Panc1 (cell line): ENCODE results near the gene TRDMT1. TPM values are rescaled to one million over a fixed set of nuclear protein-coding genes. Genes with fewer than 3 reads are reported as not detected.

ENCODE experiments used
- ATAC-seq: fragments of 200-7000 bp; cut with Tn5 transposase; 2 replicates; pipeline ENCODE4 v1.9.1; 2020; ENCODE audit warnings: mild to moderate bottlenecking, moderate library complexity
- BruUV-seq: library from RNA; stranded (reverse); fragments of 400-500 nt; replicated peaks from 2 replicates; lab custom pipeline; 2021; lab: Mats Ljungman, UMichigan
- CTCF ChIA-PET: fragments of 300-600 bp; sonication (Branson Sonifier 250); formaldehyde crosslinking; loops from one replicate; lab custom pipeline; 2022; ENCODE audit warnings: antibody characterized with exemption; lab: Charles Lee
- POLR2A ChIA-PET: fragments of 300-600 bp; sonication (Branson Sonifier 250); formaldehyde crosslinking; loops from one replicate; lab custom pipeline; 2022; ENCODE audit warnings: antibody characterized with exemption; lab: Charles Lee
- DNase-seq: peaks from one replicate; pipeline ENCODE4 v3.0.0-alpha.2; 2010; ENCODE audit warnings: low read depth, low spot score
- H3K27ac ChIP-seq: 2 replicates; pipeline ENCODE4 v1.5.1; 2011; ENCODE audit warnings: mild to moderate bottlenecking, low read length, inconsistent platforms
- H3K27me3 ChIP-seq: fragments of 200-500 bp; sonication (Bioruptor generic); 2 replicates; pipeline ENCODE4 v1.6.0; 2014; ENCODE audit warnings: low read length, inconsistent platforms; ENCODE audit not compliant: control insufficient read depth, insufficient read depth
- H3K36me3 ChIP-seq: fragments of 200-500 bp; sonication (Bioruptor generic); 2 replicates; pipeline ENCODE4 v1.5.1; 2014; ENCODE audit warnings: inconsistent platforms, mild to moderate bottlenecking, low read length, moderate library complexity; ENCODE audit not compliant: control insufficient read depth, insufficient read depth
- H3K4me1 ChIP-seq: 2 replicates; pipeline ENCODE4 v1.5.1; 2011; ENCODE audit warnings: inconsistent platforms, mild to moderate bottlenecking, low read length, moderate library complexity; ENCODE audit not compliant: control insufficient read depth, insufficient read depth
- H3K4me3 ChIP-seq, 2 experiments: 2 replicates each; pipeline ENCODE4 v1.5.1; 2011 to 2012; ENCODE audit warnings: low read depth in 2 of 2, low read length in 2 of 2, mild to moderate bottlenecking in 2 of 2, inconsistent platforms in 1 of 2, moderate library complexity in 1 of 2
- H3K9me3 ChIP-seq: fragments of 200-500 bp; sonication (Bioruptor generic); 2 replicates; pipeline ENCODE4 v1.5.1; 2014; ENCODE audit warnings: low read depth, mild to moderate bottlenecking, inconsistent platforms, low read length, moderate library complexity; ENCODE audit not compliant: control insufficient read depth, insufficient read depth
- CTCF ChIP-seq: fragments of 450-650 bp; IDR thresholded peaks from 2 replicates; pipeline ENCODE4 v1.5.1; 2017; ENCODE audit warnings: mild to moderate bottlenecking
- POLR2AphosphoS5 ChIP-seq: IDR thresholded peaks from 2 replicates; pipeline ENCODE4 v1.6.1; 2012; ENCODE audit warnings: mild to moderate bottlenecking, low read depth, low read length, moderate library complexity
- SIN3A ChIP-seq: IDR thresholded peaks from 2 replicates; pipeline ENCODE4 v1.6.1; 2012; ENCODE audit warnings: low read depth, mild to moderate bottlenecking, low read length, moderate library complexity, borderline replicate concordance; ENCODE audit not compliant: insufficient read depth
- TCF7L2 ChIP-seq: IDR thresholded peaks from 2 replicates; pipeline ENCODE4 v1.6.1; 2011; ENCODE audit warnings: mild to moderate bottlenecking, low read depth, low read length, inconsistent platforms
- in situ Hi-C: cut with HindIII; loops from 2 replicates; pipeline ENCODE4 v1.10.0; 2016; ENCODE audit warnings: low sequenced_read_pairs, low pct_unique_long_range_greater_than_20kb
- intact Hi-C: fragments of 100-400 bp; cut with micrococcal nuclease; formaldehyde crosslinking; loops from one replicate; pipeline ENCODE4 v1.10.0; 2022; ENCODE audit not compliant: unreplicated experiment
- total RNA-seq: library from RNA; stranded (reverse); gene quantifications from one replicate; pipeline ENCODE4 v1.2.1, GENCODE V29; 2021; ENCODE audit not compliant: unreplicated experiment
- TF ChIP-seq, protein P1 (sequence below), 2 experiments: IDR thresholded peaks; 2 replicates each; pipeline ENCODE4 v1.6.1; 2011 to 2012; ENCODE audit warnings: low read depth in 2 of 2, control low read depth in 1 of 2, low read length in 1 of 2, mild to moderate bottlenecking in 1 of 2, moderate library complexity in 1 of 2; ENCODE audit not compliant: insufficient read depth in 1 of 2

Gene TRDMT1
- total RNA-seq, 1 experiment from 2014 or later, result 7.6 TPM

- DNase-seq (no peak), ATAC-seq (no peak)
- ChIA-PET CTCF (no interaction called here), POLR2A (no interaction called here)
- Histone ChIP-seq H3K27me3 (no peaks in the 10 kb centered on the region), H3K27ac (peak overlapping the region; percentile 18; the same call in 1 of the 2 replicates), H3K36me3 (no peaks in the 10 kb centered on the region), H3K4me3 (no peak overlapping the region), H3K4me1 (no peaks in the 10 kb centered on the region), H3K9me3 (no peaks in the 10 kb centered on the region)
- in situ Hi-C loops (no loop called here), intact Hi-C loops (no loop called here)
- TF ChIP-seq TCF7L2 (no peak), CTCF (no peak), POLR2AphosphoS5 (no peak), SIN3A (no peak)
- TF ChIP-seq, protein P1, sequence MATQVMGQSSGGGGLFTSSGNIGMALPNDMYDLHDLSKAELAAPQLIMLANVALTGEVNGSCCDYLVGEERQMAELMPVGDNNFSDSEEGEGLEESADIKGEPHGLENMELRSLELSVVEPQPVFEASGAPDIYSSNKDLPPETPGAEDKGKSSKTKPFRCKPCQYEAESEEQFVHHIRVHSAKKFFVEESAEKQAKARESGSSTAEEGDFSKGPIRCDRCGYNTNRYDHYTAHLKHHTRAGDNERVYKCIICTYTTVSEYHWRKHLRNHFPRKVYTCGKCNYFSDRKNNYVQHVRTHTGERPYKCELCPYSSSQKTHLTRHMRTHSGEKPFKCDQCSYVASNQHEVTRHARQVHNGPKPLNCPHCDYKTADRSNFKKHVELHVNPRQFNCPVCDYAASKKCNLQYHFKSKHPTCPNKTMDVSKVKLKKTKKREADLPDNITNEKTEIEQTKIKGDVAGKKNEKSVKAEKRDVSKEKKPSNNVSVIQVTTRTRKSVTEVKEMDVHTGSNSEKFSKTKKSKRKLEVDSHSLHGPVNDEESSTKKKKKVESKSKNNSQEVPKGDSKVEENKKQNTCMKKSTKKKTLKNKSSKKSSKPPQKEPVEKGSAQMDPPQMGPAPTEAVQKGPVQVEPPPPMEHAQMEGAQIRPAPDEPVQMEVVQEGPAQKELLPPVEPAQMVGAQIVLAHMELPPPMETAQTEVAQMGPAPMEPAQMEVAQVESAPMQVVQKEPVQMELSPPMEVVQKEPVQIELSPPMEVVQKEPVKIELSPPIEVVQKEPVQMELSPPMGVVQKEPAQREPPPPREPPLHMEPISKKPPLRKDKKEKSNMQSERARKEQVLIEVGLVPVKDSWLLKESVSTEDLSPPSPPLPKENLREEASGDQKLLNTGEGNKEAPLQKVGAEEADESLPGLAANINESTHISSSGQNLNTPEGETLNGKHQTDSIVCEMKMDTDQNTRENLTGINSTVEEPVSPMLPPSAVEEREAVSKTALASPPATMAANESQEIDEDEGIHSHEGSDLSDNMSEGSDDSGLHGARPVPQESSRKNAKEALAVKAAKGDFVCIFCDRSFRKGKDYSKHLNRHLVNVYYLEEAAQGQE (IDR thresholded peaks at IDR 0.05; ENCODE audit: insufficient read depth in 1 of 2, low read depth in 2 of 2, low read length in 1 of 2), result no peak
- BruUV-seq, result no TSS peak
These were observed 66.7 kb downstream of the TRDMT1 start for GRCh38 chr10:17134737-17135260.

- ATAC-seq, result no peak
- ChIA-PET POLR2A (no interaction called here), CTCF (no interaction called here)
- H3K27ac ChIP-seq, result peak overlapping the region; percentile 18; the same call in 1 of the 2 replicates
- intact Hi-C loops, result no loop called here
- TF ChIP-seq TCF7L2, result no peak
- no peak for TF ChIP-seq SIN3A
- TF ChIP-seq CTCF, result no peak
- TF ChIP-seq, protein P1 (IDR thresholded peaks at IDR 0.05; ENCODE audit: insufficient read depth in 1 of 2, low read depth in 2 of 2, low read length in 1 of 2), result no peak
- TF ChIP-seq POLR2AphosphoS5, result no peak
- in situ Hi-C loops, result no loop called here
- no peaks in the 10 kb centered on the region for H3K4me1 ChIP-seq
- DNase-seq, result no peak
- no peaks in the 10 kb centered on the region for H3K9me3 ChIP-seq
- no peaks in the 10 kb centered on the region for H3K27me3 ChIP-seq
- no TSS peak for BruUV-seq
- H3K4me3 ChIP-seq, result no peak overlapping the region
- H3K36me3 ChIP-seq, result no peaks in the 10 kb centered on the region
These were observed 67.2 kb downstream of the TRDMT1 start for GRCh38 chr10:17134282-17134681.
